GM23338 (cell line): Measurements from ENCODE around the gene RPLP1. TPM values are rescaled to one million over a fixed set of nuclear protein-coding genes. Genes with fewer than 3 reads are reported as not detected.

Experiments used
- CREB1 ChIP-seq: fragments of 250-450 bp; sonication (Bioruptor Pico); IDR thresholded peaks from 2 replicates; pipeline ENCODE4 v1.5.0; 2020; ENCODE audit warnings: low read depth, mild to moderate bottlenecking, moderate library complexity
- CTCF ChIP-seq, 2 experiments: fragments of 200-600 bp in 1 of 2; sonication (generic) in 1 of 2; conservative IDR thresholded peaks; 2 replicates each; pipeline versions ENCODE4 v1.5.1 to v1.6.1; 2016 to 2017; ENCODE audit warnings: antibody characterized with exemption in 2 of 2, low read depth in 2 of 2, mild to moderate bottlenecking in 2 of 2, moderate library complexity in 1 of 2
- EZH2phosphoT487 ChIP-seq: fragments of 200-600 bp; sonication (generic); IDR thresholded peaks from one replicate; pipeline ENCODE4 v1.8.1; 2018; ENCODE audit warnings: antibody characterized with exemption; ENCODE audit not compliant: unreplicated experiment
- POLR2AphosphoS5 ChIP-seq: IDR thresholded peaks from 2 replicates; pipeline ENCODE4 v1.6.1; 2016; ENCODE audit warnings: antibody characterized with exemption, low read depth
- REST ChIP-seq: IDR thresholded peaks from one replicate; pipeline ENCODE4 v1.6.1; 2018; ENCODE audit warnings: antibody characterized with exemption; ENCODE audit not compliant: unreplicated experiment
- ZNF114 ChIP-seq: fragments of 250-450 bp; sonication (Bioruptor Pico); IDR thresholded peaks from 2 replicates; pipeline ENCODE4 v1.5.0; 2020; ENCODE audit warnings: mild to moderate bottlenecking, moderate library complexity
- ZNF331 ChIP-seq: fragments of 250-450 bp; sonication (Bioruptor Pico); IDR thresholded peaks from 2 replicates; pipeline ENCODE4 v1.5.0; 2020; ENCODE audit warnings: low read depth, mild to moderate bottlenecking, moderate library complexity
- ZNF462 ChIP-seq: fragments of 250-450 bp; sonication (Bioruptor Pico); IDR thresholded peaks from 2 replicates; pipeline ENCODE4 v1.5.0; 2020; ENCODE audit warnings: mild to moderate bottlenecking, moderate library complexity
- polyA plus RNA-seq: library from polyadenylated mRNA; unstranded; fragments of >200 nt; fragmentation: Nextera tagmentation; extraction: Ambion mirVana; gene quantifications from 2 replicates; pipeline ENCODE4 v1.2.1, GENCODE V29; 2016
- total RNA-seq: library from RNA; depleted of rRNA; stranded (reverse); fragments of >200 nt; shearing (Covaris generic); gene quantifications from 2 replicates; pipeline ENCODE4 v1.2.3, GENCODE V29; 2014

Gene RPLP1
- total and polyA plus RNA-seq, 2 experiments from 2014 or later = 283 to 3,258 TPM

GRCh38 chr15:69443032-69443611 is 9.5 kb upstream of the RPLP1 start (continued):
- TF ChIP-seq ZNF462 (CRISPR knock-in tag) (no peak), POLR2AphosphoS5 (no peak), EZH2phosphoT487 (no peak), ZNF331 (CRISPR knock-in tag) (no peak), REST (no peak), CTCF (conservative IDR thresholded peaks at IDR 0.05; ENCODE audit: low read depth in 2 of 2) (no peak), CREB1 (no peak), ZNF114 (no peak)
